ENCODE data around the gene PCDHB9. TPM values are rescaled to one million over a fixed set of nuclear protein-coding genes. Genes with fewer than 3 reads are reported as not detected.

Gene PCDHB9
- total RNA-seq, 2 donors from 2014 or later, result not detected

Other genes starting within 250 kb of the PCDHB9 start
- gene PCDHAC2, start 220.7 kb upstream of the PCDHB9 start, total RNA-seq, result not detected
- not detected for gene PCDHB1, start 135.8 kb upstream of the PCDHB9 start, total RNA-seq
- gene PCDHB2, start 92.5 kb upstream of the PCDHB9 start, total RNA-seq, result under 1 TPM; 0.06 to 0.24 TPM
- under 1 TPM in 1 of 2 donors, not detected in 1; 0.08 TPM for gene PCDHB3, start 86.7 kb upstream of the PCDHB9 start, total RNA-seq
- gene PCDHB4, start 65.3 kb upstream of the PCDHB9 start, total RNA-seq, result not detected
- gene PCDHB5, start 52.0 kb upstream of the PCDHB9 start, total RNA-seq, result not detected
- gene PCDHB6, start 37.1 kb upstream of the PCDHB9 start, total RNA-seq, result not detected
- gene PCDHB7, start 14.5 kb upstream of the PCDHB9 start, total RNA-seq, result not detected
- not detected for gene PCDHB8, start 9.4 kb upstream of the PCDHB9 start, total RNA-seq
- gene PCDHB16, start 4.8 kb upstream of the PCDHB9 start, total RNA-seq, result not detected
- gene PCDHB10, start 5.2 kb downstream of the PCDHB9 start, total RNA-seq, result not detected
- gene PCDHB11, start 12.5 kb downstream of the PCDHB9 start, total RNA-seq, result not detected
- gene PCDHB12, start 21.6 kb downstream of the PCDHB9 start, total RNA-seq, result not detected
- gene PCDHB13, start 26.8 kb downstream of the PCDHB9 start, total RNA-seq, result under 1 TPM in 1 of 2 donors, not detected in 1; 0.08 TPM
- gene PCDHB14, start 36.2 kb downstream of the PCDHB9 start, total RNA-seq, result not detected
- not detected for gene PCDHB15, start 58.2 kb downstream of the PCDHB9 start, total RNA-seq
- under 1 TPM in 1 of 2 donors, not detected in 1; 0.42 TPM for gene SLC25A2, start 116.9 kb downstream of the PCDHB9 start, total RNA-seq
- gene TAF7, start 133.6 kb downstream of the PCDHB9 start, total RNA-seq, result 10 to 100 TPM; 45.3 to 50.4 TPM
- gene PCDHGA1, start 143.4 kb downstream of the PCDHB9 start, total RNA-seq, result under 1 TPM; 0.09 to 0.16 TPM
- gene PCDHGA2, start 151.6 kb downstream of the PCDHB9 start, total RNA-seq, result not detected
- under 1 TPM in 1 of 2 donors, not detected in 1; 0.09 TPM for gene PCDHGA3, start 156.7 kb downstream of the PCDHB9 start, total RNA-seq
- not detected for gene PCDHGB1, start 162.9 kb downstream of the PCDHB9 start, total RNA-seq
- gene PCDHGA4, start 167.9 kb downstream of the PCDHB9 start, total RNA-seq, result under 1 TPM in 1 of 2 donors, not detected in 1; 0.32 TPM
- under 1 TPM; 0.17 to 0.34 TPM for gene PCDHGB2, start 172.8 kb downstream of the PCDHB9 start, total RNA-seq
- gene PCDHGA5, start 177.0 kb downstream of the PCDHB9 start, total RNA-seq, result under 1 TPM in 1 of 2 donors, not detected in 1; 0.11 TPM
- gene PCDHGB3, start 183.1 kb downstream of the PCDHB9 start, total RNA-seq, result under 1 TPM in 1 of 2 donors, not detected in 1; 0.21 TPM
- gene PCDHGA6, start 186.7 kb downstream of the PCDHB9 start, total RNA-seq, result under 1 TPM; 0.06 to 0.40 TPM
- under 1 TPM in 1 of 2 donors, not detected in 1; 0.06 TPM for gene PCDHGA7, start 195.6 kb downstream of the PCDHB9 start, total RNA-seq
- under 1 TPM; 0.06 to 0.08 TPM for gene PCDHGB4, start 200.5 kb downstream of the PCDHB9 start, total RNA-seq
- not detected for gene PCDHGA8, start 205.5 kb downstream of the PCDHB9 start, total RNA-seq
- under 1 TPM; 0.09 to 0.24 TPM for gene PCDHGB5, start 210.8 kb downstream of the PCDHB9 start, total RNA-seq
- gene PCDHGA9, start 215.6 kb downstream of the PCDHB9 start, total RNA-seq, result not detected
- under 1 TPM in 1 of 2 donors, not detected in 1; 0.08 TPM for gene PCDHGB6, start 220.9 kb downstream of the PCDHB9 start, total RNA-seq
- gene PCDHGA10, start 225.8 kb downstream of the PCDHB9 start, total RNA-seq, result under 1 TPM; 0.06 to 0.08 TPM
- gene PCDHGB7, start 230.5 kb downstream of the PCDHB9 start, total RNA-seq, result under 1 TPM in 1 of 2 donors, not detected in 1; 0.11 TPM
- gene PCDHGA11, start 233.9 kb downstream of the PCDHB9 start, total RNA-seq, result under 1 TPM in 1 of 2 donors, not detected in 1; 0.09 TPM
- not detected for gene PCDHGA12, start 243.3 kb downstream of the PCDHB9 start, total RNA-seq

All from activated T-helper 17 cell treated with anti-CD3 and anti-CD28 coated beads, Interleukin-2, amount 50 U/mL, for 72 hours (primary cell).